ENCODE results near the gene SLC15A4. TPM values are rescaled to one million over a fixed set of nuclear protein-coding genes. Genes with fewer than 3 reads are reported as not detected.
"Not testable (repeated sequence)": the region's sequence is repeated elsewhere in the genome, so short reads cannot be mapped to it uniquely, and the experiment has no call there.

Gene SLC15A4
- total RNA-seq, 3 donors from 2014 or later (not counting 1 experiment from before 2014, with no cell fraction given): 176 to 306 (median 250) TPM

DNA sequence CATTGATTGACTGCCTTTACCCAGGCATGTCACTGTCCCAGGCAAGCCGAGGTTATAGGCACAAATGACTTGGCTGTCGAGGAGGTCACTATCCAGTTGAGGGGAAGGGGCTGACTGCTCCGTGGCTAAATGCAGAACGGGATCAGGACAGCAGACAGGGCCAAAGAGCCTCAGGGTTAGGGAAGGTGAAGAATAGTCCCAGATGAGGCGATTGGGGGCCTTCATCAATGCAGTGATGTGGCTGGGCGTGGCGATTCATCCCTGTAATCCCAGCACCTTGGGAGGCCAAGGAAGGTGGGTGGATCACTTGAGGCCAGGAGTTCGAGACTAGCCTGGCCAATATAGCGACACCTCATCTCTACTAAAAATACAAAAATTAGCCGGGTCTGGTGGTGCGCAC, 18.8 kb upstream of the SLC15A4 start:
- Histone ChIP-seq H3K4me3 (ENCODE audit: low read length) (no peak overlapping the region), H3K36me3 (ENCODE audit: control insufficient read depth, insufficient read depth, low read length) (no peaks in the 10 kb centered on the region), H3K27ac (ENCODE audit: low read length) (no peak overlapping the region), H3K27me3 (ENCODE audit: control insufficient read depth, insufficient read depth, low read length) (no peaks in the 10 kb centered on the region), H3K4me1 (ENCODE audit: control insufficient read depth, insufficient read depth, low read length) (peaks cover 11% of the 10 kb centered on the region), H3K9me3 (ENCODE audit: control insufficient read depth, insufficient read depth, low read length) (no peaks in the 10 kb centered on the region)
- 90% methylated on average over 9 of the region's 11 CpGs for WGBS (ENCODE audit: insufficient coverage)
- no peak overlapping the region for H3K27ac Mint-ChIP-seq
- DNase-seq: no peak
- peaks cover 10 to 15% of the 10 kb centered on the region in 2 donors for H3K4me1 Mint-ChIP-seq
- intact Hi-C loops (cut with micrococcal nuclease): no loop called here
- ATAC-seq: no peak
- H3K36me3 Mint-ChIP-seq: no peaks in the 10 kb centered on the region
- H3K9me3 Mint-ChIP-seq: no peaks in the 10 kb centered on the region
- no peak overlapping the region for H3K4me3 Mint-ChIP-seq
- H3K27me3 Mint-ChIP-seq (ENCODE audit: low read depth in 2 of 2): peaks cover 0 to 4% of the 10 kb centered on the region in 2 donors
- TF ChIP-seq, protein P1, sequence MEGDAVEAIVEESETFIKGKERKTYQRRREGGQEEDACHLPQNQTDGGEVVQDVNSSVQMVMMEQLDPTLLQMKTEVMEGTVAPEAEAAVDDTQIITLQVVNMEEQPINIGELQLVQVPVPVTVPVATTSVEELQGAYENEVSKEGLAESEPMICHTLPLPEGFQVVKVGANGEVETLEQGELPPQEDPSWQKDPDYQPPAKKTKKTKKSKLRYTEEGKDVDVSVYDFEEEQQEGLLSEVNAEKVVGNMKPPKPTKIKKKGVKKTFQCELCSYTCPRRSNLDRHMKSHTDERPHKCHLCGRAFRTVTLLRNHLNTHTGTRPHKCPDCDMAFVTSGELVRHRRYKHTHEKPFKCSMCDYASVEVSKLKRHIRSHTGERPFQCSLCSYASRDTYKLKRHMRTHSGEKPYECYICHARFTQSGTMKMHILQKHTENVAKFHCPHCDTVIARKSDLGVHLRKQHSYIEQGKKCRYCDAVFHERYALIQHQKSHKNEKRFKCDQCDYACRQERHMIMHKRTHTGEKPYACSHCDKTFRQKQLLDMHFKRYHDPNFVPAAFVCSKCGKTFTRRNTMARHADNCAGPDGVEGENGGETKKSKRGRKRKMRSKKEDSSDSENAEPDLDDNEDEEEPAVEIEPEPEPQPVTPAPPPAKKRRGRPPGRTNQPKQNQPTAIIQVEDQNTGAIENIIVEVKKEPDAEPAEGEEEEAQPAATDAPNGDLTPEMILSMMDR (IDR thresholded peaks at IDR 0.05): no peak

DNA sequence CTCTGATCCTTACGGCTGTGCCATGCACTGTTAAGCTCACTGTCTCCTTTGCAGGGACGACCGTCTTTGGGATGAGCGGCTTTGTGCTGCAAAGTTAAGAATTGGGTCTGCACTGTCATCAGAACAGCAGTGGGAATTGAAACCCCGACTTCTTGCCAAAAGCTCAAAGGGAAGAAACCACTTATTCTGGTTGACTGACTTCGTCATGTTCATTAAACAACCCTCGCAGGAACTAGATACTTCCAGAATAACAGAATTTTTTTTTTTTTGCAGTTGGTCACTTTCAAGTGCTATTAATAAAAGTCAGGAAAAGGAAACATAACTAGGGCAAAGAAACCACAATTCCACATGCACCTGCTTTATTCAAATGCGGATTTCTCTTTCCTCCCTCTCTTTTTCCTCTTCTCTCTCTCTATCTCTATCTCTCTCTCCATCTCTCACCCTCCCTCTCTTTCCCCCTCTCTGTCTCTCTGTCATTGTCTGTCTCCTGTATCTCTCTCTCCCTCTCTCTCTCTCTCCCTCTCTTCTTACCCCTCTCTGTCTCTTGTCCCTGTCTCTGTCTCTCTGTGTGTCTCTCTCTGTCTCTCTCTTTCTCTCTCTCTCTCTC, 17.2 kb upstream of the SLC15A4 start:
- H3K27me3 ChIP-seq (ENCODE audit: control insufficient read depth, insufficient read depth, low read length): no peaks in the 10 kb centered on the region
- Mint-ChIP-seq H3K4me3 (no peak overlapping the region), H3K36me3 (no peaks in the 10 kb centered on the region), H3K9me3 (no peaks in the 10 kb centered on the region), H3K4me1 (peaks cover 10 to 15% of the 10 kb centered on the region in 2 donors), H3K27me3 (ENCODE audit: low read depth in 2 of 2) (peaks cover 0 to 4% of the 10 kb centered on the region in 2 donors), H3K27ac (peak overlapping the region in 1 of 2 donors; percentile 73)
- TF ChIP-seq, protein P1 (IDR thresholded peaks at IDR 0.05): no peak
- no peaks in the 10 kb centered on the region for H3K36me3 ChIP-seq (ENCODE audit: control insufficient read depth, insufficient read depth, low read length)
- H3K4me3 ChIP-seq (ENCODE audit: low read length): no peak overlapping the region
- DNase-seq: no peak
- intact Hi-C loops (cut with micrococcal nuclease): no loop called here
- no peak for ATAC-seq
- 11% methylated on average over 8 of the region's 8 CpGs for WGBS (ENCODE audit: insufficient coverage)
- no peak overlapping the region for H3K27ac ChIP-seq (ENCODE audit: low read length)
- no peaks in the 10 kb centered on the region for H3K9me3 ChIP-seq (ENCODE audit: control insufficient read depth, insufficient read depth, low read length)
- peaks cover 11% of the 10 kb centered on the region for H3K4me1 ChIP-seq (ENCODE audit: control insufficient read depth, insufficient read depth, low read length)

DNA sequence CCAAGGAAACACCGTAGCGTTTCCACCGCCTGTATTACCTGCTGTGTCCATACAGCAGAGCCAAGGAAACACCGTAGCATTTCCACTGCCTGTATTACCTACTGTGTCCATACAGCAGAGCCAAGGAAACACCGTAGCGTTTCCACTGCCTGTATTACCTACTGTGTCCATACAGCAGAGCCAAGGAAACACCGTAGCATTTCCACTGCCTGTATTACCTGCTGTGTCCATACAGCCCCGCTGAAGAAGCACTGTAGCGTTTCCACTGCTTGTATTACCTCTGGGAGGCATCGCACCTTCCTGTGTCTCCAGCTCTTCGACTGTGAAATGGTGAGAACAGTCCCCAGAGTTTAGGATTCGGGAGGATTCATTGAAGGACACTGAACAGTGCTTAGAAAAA, 16.1 kb upstream of the SLC15A4 start:
- H3K27ac ChIP-seq (ENCODE audit: low read length); H3K4me3 ChIP-seq (ENCODE audit: low read length); H3K9me3 Mint-ChIP-seq; intact Hi-C loops (cut with micrococcal nuclease); H3K9me3 ChIP-seq (ENCODE audit: control insufficient read depth, insufficient read depth, low read length); H3K27ac Mint-ChIP-seq; DNase-seq; H3K27me3 ChIP-seq (ENCODE audit: control insufficient read depth, insufficient read depth, low read length); H3K27me3 Mint-ChIP-seq (ENCODE audit: low read depth in 2 of 2); H3K36me3 ChIP-seq (ENCODE audit: control insufficient read depth, insufficient read depth, low read length); ATAC-seq; H3K4me3 Mint-ChIP-seq; H3K36me3 Mint-ChIP-seq: not testable (repeated sequence)
- 90% methylated on average over 12 of the region's 12 CpGs for WGBS (ENCODE audit: insufficient coverage)
- H3K4me1 Mint-ChIP-seq: peaks cover 10 to 15% of the 10 kb centered on the region in 2 donors
- peaks cover 11% of the 10 kb centered on the region for H3K4me1 ChIP-seq (ENCODE audit: control insufficient read depth, insufficient read depth, low read length)

DNA sequence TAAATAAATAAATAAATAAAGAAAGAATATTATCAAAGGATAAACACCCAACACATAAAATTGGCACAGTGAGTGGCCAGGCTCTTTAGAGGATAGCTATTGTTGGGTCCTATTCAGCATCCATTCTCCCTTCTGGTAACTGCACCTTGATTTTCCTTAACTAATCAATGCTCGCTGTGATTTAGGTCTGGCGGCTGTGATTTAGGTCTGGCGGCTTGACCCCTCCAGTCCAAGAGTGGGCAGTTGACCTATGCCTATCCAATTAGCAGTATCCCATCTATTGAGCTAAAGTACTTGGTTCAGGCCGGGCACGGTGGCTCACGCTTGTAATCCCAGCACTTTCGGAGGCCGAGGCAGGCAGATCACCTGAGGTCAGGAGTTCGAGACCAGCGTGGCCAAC, 9.7 kb upstream of the SLC15A4 start:
- no peaks in the 10 kb centered on the region for H3K9me3 ChIP-seq (ENCODE audit: control insufficient read depth, insufficient read depth, low read length)
- no peak overlapping the region for H3K4me3 ChIP-seq (ENCODE audit: low read length)
- H3K27me3 ChIP-seq (ENCODE audit: control insufficient read depth, insufficient read depth, low read length): no peaks in the 10 kb centered on the region
- Mint-ChIP-seq H3K4me1 (peaks cover 21 to 22% of the 10 kb centered on the region in 2 donors), H3K27me3 (ENCODE audit: low read depth in 2 of 2) (no peaks in the 10 kb centered on the region), H3K36me3 (no peaks in the 10 kb centered on the region), H3K4me3 (no peak overlapping the region), H3K27ac (no peak overlapping the region), H3K9me3 (no peaks in the 10 kb centered on the region)
- ATAC-seq (no peak), DNase-seq (no peak)
- intact Hi-C loops (cut with micrococcal nuclease): loop anchor here (5.0 kb wide), 1 partner anchor 36 kb away; no protein-coding TSS in a partner anchor
- no peaks in the 10 kb centered on the region for H3K36me3 ChIP-seq (ENCODE audit: control insufficient read depth, insufficient read depth, low read length)
- 97% methylated on average over 10 of the region's 10 CpGs for WGBS (ENCODE audit: insufficient coverage)
- H3K27ac ChIP-seq (ENCODE audit: low read length): no peak overlapping the region
- H3K4me1 ChIP-seq (ENCODE audit: control insufficient read depth, insufficient read depth, low read length): peaks cover 18% of the 10 kb centered on the region
- TF ChIP-seq, protein P1 (IDR thresholded peaks at IDR 0.05): no peak

All from natural killer cell (primary cell).